Neural progenitor cell (in vitro differentiated cells): Measurements from ENCODE around the gene NAGK. TPM values are rescaled to one million over a fixed set of nuclear protein-coding genes. Genes with fewer than 3 reads are reported as not detected.
A peak's percentile ranks its signal among the peaks of the same experiment; 100 is the strongest.
"Not testable (repeated sequence)": the region's sequence is repeated elsewhere in the genome, so short reads cannot be mapped to it uniquely, and the experiment has no call there.

Experiments used
- DNase-seq: peaks from one replicate; pipeline ENCODE4 v3.0.0-alpha.2; 2016; ENCODE audit warnings: low spot score
- H2AFZ ChIP-seq: fragments of 200-600 bp; sonication (generic); replicated peaks from 2 replicates; pipeline ENCODE4 v1.6.1; 2016; ENCODE audit warnings: antibody characterized with exemption
- H3F3A ChIP-seq: fragments of 200-600 bp; sonication (generic); 2 replicates; pipeline ENCODE4 v1.6.1; 2016; ENCODE audit warnings: antibody characterized with exemption, low read depth
- H3K27ac ChIP-seq: fragments of 200-600 bp; sonication (generic); 2 replicates; pipeline ENCODE4 v1.5.1; 2016; ENCODE audit warnings: mild to moderate bottlenecking
- H3K27me3 ChIP-seq: fragments of 200-600 bp; sonication (generic); 2 replicates; pipeline ENCODE4 v1.6.1; 2016; ENCODE audit warnings: mild to moderate bottlenecking, moderate library complexity
- H3K36me3 ChIP-seq: fragments of 200-600 bp; sonication (generic); 2 replicates; pipeline ENCODE4 v1.5.1; 2016
- H3K4me1 ChIP-seq: fragments of 200-600 bp; sonication (generic); 2 replicates; pipeline ENCODE4 v1.6.1; 2016; ENCODE audit warnings: mixed run types
- H3K4me2 ChIP-seq: fragments of 200-600 bp; sonication (generic); 2 replicates; pipeline ENCODE4 v1.6.1; 2016
- H3K4me3 ChIP-seq: fragments of 200-600 bp; sonication (generic); 2 replicates; pipeline ENCODE4 v1.5.1; 2016
- H3K79me2 ChIP-seq: fragments of 200-600 bp; sonication (generic); 2 replicates; pipeline ENCODE4 v1.6.1; 2016; ENCODE audit warnings: low read depth
- H3K9ac ChIP-seq: fragments of 200-600 bp; sonication (generic); 2 replicates; pipeline ENCODE4 v1.6.1; 2016
- H3K9me3 ChIP-seq: fragments of 200-600 bp; sonication (generic); 2 replicates; pipeline ENCODE4 v1.5.1; 2016; ENCODE audit warnings: low read depth
- H4K20me1 ChIP-seq: fragments of 200-600 bp; sonication (generic); 2 replicates; pipeline ENCODE4 v1.6.1; 2016; ENCODE audit warnings: low read depth
- H3K27ac Mint-ChIP-seq: 3 replicates; pipeline ENCODE4 v1.8.0; 2021; ENCODE audit warnings: mixed read lengths
- H3K27me3 Mint-ChIP-seq: 2 replicates; pipeline ENCODE4 v1.8.0; 2022; ENCODE audit warnings: low read depth, mild to moderate bottlenecking, inconsistent platforms, moderate library complexity, mixed read lengths; ENCODE audit not compliant: insufficient read depth
- H3K36me3 Mint-ChIP-seq: 3 replicates; pipeline ENCODE4 v1.8.0; 2021; ENCODE audit warnings: mixed read lengths
- H3K4me1 Mint-ChIP-seq: 3 replicates; pipeline ENCODE4 v1.8.0; 2021; ENCODE audit warnings: mixed read lengths
- H3K4me3 Mint-ChIP-seq: 3 replicates; pipeline ENCODE4 v1.8.0; 2021; ENCODE audit warnings: mild to moderate bottlenecking, moderate library complexity, mixed read lengths
- H3K9me3 Mint-ChIP-seq: 3 replicates; pipeline ENCODE4 v1.8.0; 2020; ENCODE audit warnings: mixed read lengths
- EZH2 ChIP-seq: fragments of 200-600 bp; sonication (generic); IDR thresholded peaks from 2 replicates; pipeline ENCODE4 v1.6.1; 2017; ENCODE audit warnings: antibody characterized with exemption, mild to moderate bottlenecking, moderate library complexity
- EZH2phosphoT487 ChIP-seq: fragments of 200-600 bp; sonication (generic); IDR thresholded peaks from 2 replicates; pipeline ENCODE4 v1.6.1; 2017; ENCODE audit warnings: antibody characterized with exemption
- total RNA-seq: library from RNA; depleted of rRNA; stranded (reverse); fragments of >200 nt; gene quantifications from 2 replicates; pipeline ENCODE4 v1.2.3, GENCODE V29; 2015; ENCODE audit warnings: low replicate concordance
- TF ChIP-seq, protein P1 (sequence below): fragments of 200-600 bp; sonication (generic); IDR thresholded peaks from 2 replicates; pipeline ENCODE4 v1.5.1; 2017; ENCODE audit warnings: antibody characterized with exemption, mild to moderate bottlenecking

The NAGK gene
- total RNA-seq, result 18.4 and 43.5 TPM in 2 replicates

DNA sequence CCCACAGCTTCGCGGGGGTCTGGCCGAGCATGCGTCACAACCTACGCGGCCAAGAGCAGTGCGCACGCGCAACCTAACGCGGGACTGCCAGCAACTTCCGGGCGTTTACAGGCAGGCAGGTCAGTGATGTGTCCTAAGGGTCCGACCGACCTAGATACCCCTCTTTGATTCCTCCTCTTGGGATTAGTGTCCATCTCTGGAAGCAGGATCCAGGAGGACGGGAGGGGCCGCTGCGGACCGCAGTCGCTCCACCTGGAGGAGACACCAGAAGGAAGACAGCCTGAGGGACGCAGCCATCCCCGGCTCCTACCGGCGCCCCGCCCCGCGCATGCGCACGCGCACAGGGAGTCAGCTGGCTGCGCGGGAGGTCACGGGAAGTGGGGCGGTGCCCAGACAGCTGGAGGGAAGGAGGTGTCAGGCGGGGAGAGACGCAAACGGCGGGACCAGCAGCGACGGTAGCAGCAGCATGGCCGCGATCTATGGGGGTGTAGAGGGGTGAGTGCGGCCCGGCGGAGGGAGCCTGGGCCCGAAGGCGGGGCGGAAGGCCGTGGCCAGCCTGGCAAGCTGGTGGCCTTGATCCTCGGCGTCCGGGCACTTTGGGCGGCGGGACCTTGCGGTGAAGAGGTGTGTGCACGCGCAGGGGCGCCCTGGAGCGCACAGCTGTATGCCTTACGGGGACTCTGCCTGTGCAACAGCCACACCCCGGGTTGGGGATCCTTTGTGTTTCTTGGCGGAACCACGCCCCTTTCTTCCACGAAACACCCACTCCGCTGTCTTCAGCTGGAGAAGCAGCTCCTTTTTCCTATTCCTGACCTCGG is at the start of gene NAGK:
NAGK (plus strand) TSS at position 431 of the 818 bp plus-strand sequence; CDS start at position 467, 36 bp downstream.
- TF ChIP-seq, protein P1, sequence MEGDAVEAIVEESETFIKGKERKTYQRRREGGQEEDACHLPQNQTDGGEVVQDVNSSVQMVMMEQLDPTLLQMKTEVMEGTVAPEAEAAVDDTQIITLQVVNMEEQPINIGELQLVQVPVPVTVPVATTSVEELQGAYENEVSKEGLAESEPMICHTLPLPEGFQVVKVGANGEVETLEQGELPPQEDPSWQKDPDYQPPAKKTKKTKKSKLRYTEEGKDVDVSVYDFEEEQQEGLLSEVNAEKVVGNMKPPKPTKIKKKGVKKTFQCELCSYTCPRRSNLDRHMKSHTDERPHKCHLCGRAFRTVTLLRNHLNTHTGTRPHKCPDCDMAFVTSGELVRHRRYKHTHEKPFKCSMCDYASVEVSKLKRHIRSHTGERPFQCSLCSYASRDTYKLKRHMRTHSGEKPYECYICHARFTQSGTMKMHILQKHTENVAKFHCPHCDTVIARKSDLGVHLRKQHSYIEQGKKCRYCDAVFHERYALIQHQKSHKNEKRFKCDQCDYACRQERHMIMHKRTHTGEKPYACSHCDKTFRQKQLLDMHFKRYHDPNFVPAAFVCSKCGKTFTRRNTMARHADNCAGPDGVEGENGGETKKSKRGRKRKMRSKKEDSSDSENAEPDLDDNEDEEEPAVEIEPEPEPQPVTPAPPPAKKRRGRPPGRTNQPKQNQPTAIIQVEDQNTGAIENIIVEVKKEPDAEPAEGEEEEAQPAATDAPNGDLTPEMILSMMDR, result no peak
- TF ChIP-seq EZH2 (no peak), EZH2phosphoT487 (no peak)
- no peaks in the 10 kb centered on the region for H3K9me3 Mint-ChIP-seq

GRCh38 chr2:71019989-71020388 is 48.5 kb upstream of the NAGK start:
- not testable (repeated sequence) for H3K9ac ChIP-seq, H3K27ac Mint-ChIP-seq, H3F3A ChIP-seq, H3K36me3 Mint-ChIP-seq, H4K20me1 ChIP-seq, H3K9me3 ChIP-seq, H3K9me3 Mint-ChIP-seq, H3K27me3 Mint-ChIP-seq, H3K4me3 ChIP-seq, H3K4me2 ChIP-seq, H3K36me3 ChIP-seq, H3K79me2 ChIP-seq, H3K27me3 ChIP-seq, DNase-seq, H3K27ac ChIP-seq, H3K4me3 Mint-ChIP-seq, H2AFZ ChIP-seq
- peaks cover 12% of the 10 kb centered on the region for H3K4me1 ChIP-seq
- H3K4me1 Mint-ChIP-seq, result peaks cover 14% of the 10 kb centered on the region

More for the DNA sequence above, at the start of gene NAGK:
- peaks cover 17% of the 10 kb centered on the region for H3K27me3 ChIP-seq
- Mint-ChIP-seq H3K4me3 (peak within 1 kb of the TSS; percentile 97), H3K4me1 (peaks cover 18% of the 10 kb centered on the region), H3K36me3 (peaks cover 2% of the 10 kb centered on the region), H3K27me3 (peaks cover 10% of the 10 kb centered on the region), H3K27ac (peak within 1 kb of the TSS; percentile 90)
- no peaks in the 10 kb centered on the region for H3F3A ChIP-seq
- H4K20me1 ChIP-seq, result no peaks in the 10 kb centered on the region
- H3K36me3 ChIP-seq, result no peaks in the 10 kb centered on the region
- H3K27ac ChIP-seq, result no peak within 1 kb of the TSS
- H3K4me1 ChIP-seq, result peaks cover 12% of the 10 kb centered on the region
- peak within 1 kb of the TSS; percentile 82 for H2AFZ ChIP-seq
- peaks cover 19% of the 10 kb centered on the region for H3K79me2 ChIP-seq
- H3K4me2 ChIP-seq, result peak within 1 kb of the TSS; percentile 88
- H3K9me3 ChIP-seq, result no peaks in the 10 kb centered on the region
- H3K9ac ChIP-seq, result peak within 1 kb of the TSS; percentile 43
- DNase-seq, result peak; percentile 98
- peak within 1 kb of the TSS; percentile 62 for H3K4me3 ChIP-seq

- H3K36me3 Mint-ChIP-seq, H3K4me2 ChIP-seq, H3K27ac ChIP-seq, H2AFZ ChIP-seq, H3K27me3 Mint-ChIP-seq, H3F3A ChIP-seq, H3K36me3 ChIP-seq, DNase-seq, H3K9ac ChIP-seq, H3K4me3 ChIP-seq, H3K9me3 Mint-ChIP-seq, H3K9me3 ChIP-seq, H3K27ac Mint-ChIP-seq, H3K79me2 ChIP-seq, H3K4me3 Mint-ChIP-seq, H4K20me1 ChIP-seq: not testable (repeated sequence)
- Histone ChIP-seq H3K4me1 (peaks cover 12% of the 10 kb centered on the region), H3K27me3 (peaks cover 16% of the 10 kb centered on the region)
- peaks cover 14% of the 10 kb centered on the region for H3K4me1 Mint-ChIP-seq
Measured at GRCh38 chr2:71021394-71021793, 47.1 kb upstream of the NAGK start.

GRCh38 chr2:71023553-71024243 is 44.8 kb upstream of the NAGK start:
- H3K4me1 ChIP-seq, result peaks cover 12% of the 10 kb centered on the region

GRCh38 chr2:71036296-71036695 is 32.2 kb upstream of the NAGK start:
- DNase-seq, H3K9me3 ChIP-seq, H4K20me1 ChIP-seq, H3K4me3 ChIP-seq, H3K9me3 Mint-ChIP-seq, H3K4me3 Mint-ChIP-seq, H3F3A ChIP-seq, H3K4me1 ChIP-seq, H3K79me2 ChIP-seq, H3K4me1 Mint-ChIP-seq, H2AFZ ChIP-seq, H3K27ac ChIP-seq, H3K36me3 ChIP-seq, H3K27ac Mint-ChIP-seq, H3K4me2 ChIP-seq, H3K9ac ChIP-seq, H3K36me3 Mint-ChIP-seq: not testable (repeated sequence)
- H3K27me3 Mint-ChIP-seq, result peaks cover 20% of the 10 kb centered on the region
- H3K27me3 ChIP-seq, result peaks cover 22% of the 10 kb centered on the region

More at GRCh38 chr2:71023553-71024243, 44.8 kb upstream of the NAGK start:
- not testable (repeated sequence) for H3F3A ChIP-seq, H3K4me3 Mint-ChIP-seq, DNase-seq, H3K9me3 Mint-ChIP-seq, H3K27ac ChIP-seq, H3K27ac Mint-ChIP-seq, H3K27me3 Mint-ChIP-seq, H3K9ac ChIP-seq, H4K20me1 ChIP-seq, H2AFZ ChIP-seq, H3K36me3 ChIP-seq, H3K4me2 ChIP-seq, H3K4me3 ChIP-seq, H3K9me3 ChIP-seq, H3K36me3 Mint-ChIP-seq, H3K79me2 ChIP-seq
- peaks cover 14% of the 10 kb centered on the region for H3K4me1 Mint-ChIP-seq
- peaks cover 12% of the 10 kb centered on the region for H3K27me3 ChIP-seq
